AG04450 (cell line): ENCODE data around the gene HAO1. TPM values are rescaled to one million over a fixed set of nuclear protein-coding genes. Genes with fewer than 3 reads are reported as not detected.

Source experiments
- CTCF ChIA-PET: fragments of 300-600, 350-600 bp; formaldehyde crosslinking; extraction: SDS; loops from one replicate; lab custom pipeline; 2022; ENCODE audit warnings: antibody characterized with exemption, inconsistent platforms; lab: Charles Lee
- POLR2A ChIA-PET: fragments of 350-600 bp; formaldehyde crosslinking; extraction: SDS; loops from one replicate; lab custom pipeline; 2021; ENCODE audit warnings: antibody characterized with exemption, inconsistent platforms; lab: Yijun Ruan, JAX
- DNase-seq: peaks from one replicate; pipeline ENCODE4 v3.0.0-alpha.2; 2011; ENCODE audit warnings: low read depth, low spot score
- H3K27ac ChIP-seq: one replicate; pipeline ENCODE4 v1.5.1; 2012; ENCODE audit warnings: low read depth, low read length, control low read depth
- H3K27me3 ChIP-seq: one replicate; pipeline ENCODE4 v1.6.0; 2012; ENCODE audit warnings: low read length; ENCODE audit not compliant: control insufficient read depth, insufficient read depth
- H3K4me3 ChIP-seq: 2 replicates; pipeline ENCODE4 v1.5.1; 2011; ENCODE audit warnings: mild to moderate bottlenecking, low read depth, low read length, control low read depth
- H3K9me3 ChIP-seq: 2 replicates; pipeline ENCODE4 v1.5.1; 2012; ENCODE audit warnings: low read length; ENCODE audit not compliant: control insufficient read depth, insufficient read depth
- CTCF ChIP-seq: IDR thresholded peaks from 2 replicates; pipeline ENCODE4 v1.5.1; 2011; ENCODE audit warnings: low read depth, low read length, control low read depth, inconsistent platforms
- polyA plus RNA-seq: library from polyadenylated mRNA; depleted of rRNA; stranded (reverse); fragments of >200 nt; gene quantifications from 2 replicates; pipeline ENCODE4 v1.2.3, GENCODE V29; 2011

Gene HAO1
- polyA plus RNA-seq, 1 experiment: not detected

GRCh38 chr20:7879883-7880282 is 60.4 kb downstream of the HAO1 start:
- H3K4me3 ChIP-seq: no peak overlapping the region
- no peaks in the 10 kb centered on the region for H3K9me3 ChIP-seq
- CTCF ChIA-PET: interaction anchor here (0.8 to 1.8 kb wide), 4 partner anchors 20 to 843 kb away, joined by 3 to 7 read pairs (median 4); no protein-coding TSS in a partner anchor
- peak; percentile 11 for DNase-seq
- no peak overlapping the region for H3K27ac ChIP-seq
- POLR2A ChIA-PET: no interaction called here
- no peaks in the 10 kb centered on the region for H3K27me3 ChIP-seq
- TF ChIP-seq CTCF: no peak

- no peaks in the 10 kb centered on the region for H3K9me3 ChIP-seq
- H3K27ac ChIP-seq: no peak overlapping the region
- DNase-seq: no peak
- peaks cover 5% of the 10 kb centered on the region for H3K27me3 ChIP-seq
- no peak for TF ChIP-seq CTCF
- ChIA-PET POLR2A (no interaction called here), CTCF (interaction anchor here (0.6 to 1.2 kb wide), 2 partner anchors 8 to 1038 kb away, joined by 3 read pairs; no protein-coding TSS in a partner anchor)
- H3K4me3 ChIP-seq: no peak overlapping the region
These were observed 72.2 kb downstream of the HAO1 start for GRCh38 chr20:7868108-7868507.

- DNase-seq: no peak
- ChIA-PET POLR2A (interaction anchor here (1.0 kb wide), 1 partner anchor 35 kb away, joined by 3 read pairs; no protein-coding TSS in a partner anchor), CTCF (interaction anchor here (0.7 to 0.9 kb wide), 3 partner anchors 70 to 910 kb away, joined by 3 to 4 read pairs (median 3); no protein-coding TSS in a partner anchor)
- no peaks in the 10 kb centered on the region for H3K9me3 ChIP-seq
- H3K4me3 ChIP-seq: no peak overlapping the region
- TF ChIP-seq CTCF: no peak
- H3K27ac ChIP-seq: no peak overlapping the region
- H3K27me3 ChIP-seq: peaks cover 5% of the 10 kb centered on the region
These were observed 74.0 kb downstream of the HAO1 start for GRCh38 chr20:7866285-7866684.

- TF ChIP-seq CTCF: peak; percentile 78
- ChIA-PET CTCF (interaction anchor here (0.5 to 2.5 kb wide), 46 partner anchors 8 to 1718 kb away, joined by 3 to 29 read pairs (median 4); no protein-coding TSS in a partner anchor), POLR2A (no interaction called here)
- Histone ChIP-seq H3K27me3 (no peaks in the 10 kb centered on the region), H3K4me3 (no peak overlapping the region), H3K27ac (no peak overlapping the region), H3K9me3 (no peaks in the 10 kb centered on the region)
- DNase-seq: no peak
These were observed 80.9 kb downstream of the HAO1 start for GRCh38 chr20:7859356-7859802.

- no peak for TF ChIP-seq CTCF
- Histone ChIP-seq H3K4me3 (no peak overlapping the region), H3K9me3 (no peaks in the 10 kb centered on the region), H3K27ac (no peak overlapping the region), H3K27me3 (no peaks in the 10 kb centered on the region)
- CTCF ChIA-PET: interaction anchor here (0.6 to 2.5 kb wide), 30 partner anchors 8 to 1718 kb away, joined by 3 to 29 read pairs (median 5); no protein-coding TSS in a partner anchor
- DNase-seq: no peak
- POLR2A ChIA-PET: no interaction called here
These were observed 81.5 kb downstream of the HAO1 start for GRCh38 chr20:7858734-7859250.
